GM21447 (cell line): Measurements from ENCODE around the gene KIFBP.

Source experiments
- ATAC-seq: cut with Tn5 transposase; IDR thresholded peaks from one replicate; pipeline ENCODE4 v1.9.1; 2021; ENCODE audit not compliant: unreplicated experiment

Gene KIFBP

GRCh38 chr10:69047111-69047832 lies 58.7 kb downstream of the KIFBP start:
- ATAC-seq, result no peak

- ATAC-seq, result no peak
These were observed 59.5 kb downstream of the KIFBP start for GRCh38 chr10:69048103-69048502.

GRCh38 chr10:69049566-69049961 lies 61.0 kb downstream of the KIFBP start:
- no peak for ATAC-seq

- ATAC-seq, result peak; percentile 50
These were observed 62.7 kb downstream of the KIFBP start for GRCh38 chr10:69051303-69051702.

GRCh38 chr10:69051710-69052487 lies 63.3 kb downstream of the KIFBP start:
- no peak for ATAC-seq

- ATAC-seq, result no peak
These were observed 64.1 kb downstream of the KIFBP start for GRCh38 chr10:69052736-69053135.

- ATAC-seq, result no peak
These were observed 66.6 kb downstream of the KIFBP start for GRCh38 chr10:69055241-69055640.

- ATAC-seq, result no peak
These were observed 67.5 kb downstream of the KIFBP start for GRCh38 chr10:69056129-69056528.

- ATAC-seq, result no peak
These were observed 68.1 kb downstream of the KIFBP start for GRCh38 chr10:69056536-69057260.

- no peak for ATAC-seq
These were observed 68.8 kb downstream of the KIFBP start for GRCh38 chr10:69057261-69057950.

- ATAC-seq, result no peak
These were observed 69.3 kb downstream of the KIFBP start for GRCh38 chr10:69057951-69058297.

GRCh38 chr10:69060127-69060798 lies 71.7 kb downstream of the KIFBP start:
- no peak for ATAC-seq

- ATAC-seq, result peak; percentile 50
These were observed 72.9 kb downstream of the KIFBP start for GRCh38 chr10:69061305-69062161.

- no peak for ATAC-seq
These were observed 74.3 kb downstream of the KIFBP start for GRCh38 chr10:69062901-69063300.

GRCh38 chr10:69064762-69065328 lies 76.2 kb downstream of the KIFBP start:
- no peak for ATAC-seq

GRCh38 chr10:69065406-69066361 lies 77.1 kb downstream of the KIFBP start:
- ATAC-seq, result peak; percentile 74
